HG02885 (cell line): ENCODE data around the gene SURF2.
"Not testable (repeated sequence)": the region's sequence is repeated elsewhere in the genome, so short reads cannot be mapped to it uniquely, and the experiment has no call there.

Source experiments
- ATAC-seq: cut with Tn5 transposase; IDR thresholded peaks from one replicate; pipeline ENCODE4 v1.9.1; 2021; ENCODE audit warnings: mild to moderate bottlenecking; ENCODE audit not compliant: unreplicated experiment, poor library complexity

Gene SURF2

GRCh38 chr9:133356391-133357091 is at the start of gene SURF2, which contains the start of gene SURF1:
Gene SURF2 (plus strand): TSS chr9:133356550. CDS start chr9:133356593, 43 bp downstream.
Gene SURF1 (minus strand): TSS chr9:133356487. CDS start chr9:133356453, 34 bp downstream.
- ATAC-seq: peak; percentile 80

- no peak for ATAC-seq
Measured at GRCh38 chr9:133307301-133307700, 49.0 kb upstream of the SURF2 start.

- ATAC-seq: no peak
Measured at GRCh38 chr9:133309608-133310007, 46.7 kb upstream of the SURF2 start.

GRCh38 chr9:133315997-133316396 is 40.4 kb upstream of the SURF2 start:
- no peak for ATAC-seq

GRCh38 chr9:133317551-133317950 is 38.8 kb upstream of the SURF2 start:
- ATAC-seq: not testable (repeated sequence)

- ATAC-seq: no peak
Measured at GRCh38 chr9:133320421-133320881, 35.9 kb upstream of the SURF2 start.

GRCh38 chr9:133321411-133321935 is 34.9 kb upstream of the SURF2 start:
- no peak for ATAC-seq

- ATAC-seq: no peak
Measured at GRCh38 chr9:133322701-133323100, 33.6 kb upstream of the SURF2 start.

- ATAC-seq: no peak
Measured at GRCh38 chr9:133323211-133323610, 33.1 kb upstream of the SURF2 start.

- ATAC-seq: no peak
Measured at GRCh38 chr9:133323991-133324703, 32.2 kb upstream of the SURF2 start.

- ATAC-seq: not testable (repeated sequence)
Measured at GRCh38 chr9:133327021-133327420, 29.3 kb upstream of the SURF2 start.

GRCh38 chr9:133327834-133328484 is 28.4 kb upstream of the SURF2 start:
- no peak for ATAC-seq

- not testable (repeated sequence) for ATAC-seq
Measured at GRCh38 chr9:133329306-133330156, 26.8 kb upstream of the SURF2 start.

GRCh38 chr9:133331221-133331620 is 25.1 kb upstream of the SURF2 start:
- ATAC-seq: no peak

GRCh38 chr9:133331641-133332380 is 24.5 kb upstream of the SURF2 start:
- no peak for ATAC-seq

GRCh38 chr9:133332381-133332730 is 24.0 kb upstream of the SURF2 start:
- no peak for ATAC-seq

- no peak for ATAC-seq
Measured at GRCh38 chr9:133333011-133333410, 23.3 kb upstream of the SURF2 start.

GRCh38 chr9:133333566-133333965 is 22.8 kb upstream of the SURF2 start:
- no peak for ATAC-seq

GRCh38 chr9:133334161-133334560 is 22.2 kb upstream of the SURF2 start:
- no peak for ATAC-seq
